Uterus (tissue), 4 donors: ENCODE results near the gene GLI2. TPM values are rescaled to one million over a fixed set of nuclear protein-coding genes. Genes with fewer than 3 reads are reported as not detected.

ENCODE experiments used
- DNase-seq, 2 donors: peaks; one replicate each; pipeline ENCODE4 v3.0.0-alpha.2; 2019 to 2020
- H3K27ac ChIP-seq, 2 donors: fragments of 200-600 bp; sonication (generic); 1 replicate in 1 of 2; 2 replicates in 1 of 2; pipeline ENCODE4 v1.5.1; 2016 to 2018
- H3K27me3 ChIP-seq, 2 donors: fragments of 200-600 bp; sonication (generic); one replicate each; pipeline ENCODE4 v1.5.1; 2018 to 2019; ENCODE audit warnings: control low read depth in 1 of 2
- H3K36me3 ChIP-seq, 2 donors: fragments of 200-600 bp; sonication (generic); one replicate each; pipeline ENCODE4 v1.5.1; 2019; ENCODE audit warnings: control low read depth in 1 of 2
- H3K4me1 ChIP-seq, 2 donors: fragments of 200-600 bp; sonication (generic); one replicate each; pipeline ENCODE4 v1.5.1; 2018 to 2019; ENCODE audit warnings: control low read depth in 1 of 2
- H3K4me3 ChIP-seq, 2 donors: fragments of 200-600 bp; sonication (generic); 1 replicate in 1 of 2; 2 replicates in 1 of 2; pipeline ENCODE4 v1.5.1; 2018 to 2019; ENCODE audit warnings: mild to moderate bottlenecking in 1 of 2
- H3K9me3 ChIP-seq, 2 donors: fragments of 200-600 bp; sonication (generic); one replicate each; pipeline ENCODE4 v1.5.1; 2019; ENCODE audit warnings: control low read depth in 1 of 2
- POLR2A ChIP-seq, 2 donors: fragments of 450-650 bp; IDR thresholded peaks; one replicate each; pipeline ENCODE4 v1.6.1; 2016; ENCODE audit warnings: antibody characterized with exemption in 2 of 2, mild to moderate bottlenecking in 1 of 2, moderate library complexity in 1 of 2
- intact Hi-C: fragments of 100-400 bp; cut with DNase I; formaldehyde crosslinking; loops from one replicate; pipeline ENCODE4 v1.15.1; 2023; ENCODE audit warnings: low total_unique reads
- total RNA-seq, 4 donors: library from RNA; depleted of rRNA in 3 of 4; stranded (reverse); fragments of >200 nt in 3 of 4; gene quantifications; one replicate each; pipeline versions ENCODE4 v1.1.0 to v1.2.4, GENCODE V29; 2014 to 2023
- TF ChIP-seq, protein P1 (sequence below), 4 experiments: fragments of 200-600 bp in 2 of 4; fragments of 450-650 bp in 2 of 4; sonication (generic) in 2 of 4; IDR thresholded peaks; one replicate each; pipeline ENCODE4 v1.5.1; 2016 to 2019; ENCODE audit warnings: antibody characterized with exemption in 4 of 4, mild to moderate bottlenecking in 2 of 4, moderate library complexity in 1 of 4
- donor health status: DM: yes; HTN: yes; CAD: no.

Gene GLI2
- total RNA-seq, 4 donors from 2014 or later, result 2.9 to 23.6 (median 12.9) TPM

- no peaks in the 10 kb centered on the region for H3K27me3 ChIP-seq
- no peak overlapping the region for H3K4me3 ChIP-seq
- TF ChIP-seq POLR2A (IDR thresholded peaks at IDR 0.05), result no peak
- TF ChIP-seq, protein P1, sequence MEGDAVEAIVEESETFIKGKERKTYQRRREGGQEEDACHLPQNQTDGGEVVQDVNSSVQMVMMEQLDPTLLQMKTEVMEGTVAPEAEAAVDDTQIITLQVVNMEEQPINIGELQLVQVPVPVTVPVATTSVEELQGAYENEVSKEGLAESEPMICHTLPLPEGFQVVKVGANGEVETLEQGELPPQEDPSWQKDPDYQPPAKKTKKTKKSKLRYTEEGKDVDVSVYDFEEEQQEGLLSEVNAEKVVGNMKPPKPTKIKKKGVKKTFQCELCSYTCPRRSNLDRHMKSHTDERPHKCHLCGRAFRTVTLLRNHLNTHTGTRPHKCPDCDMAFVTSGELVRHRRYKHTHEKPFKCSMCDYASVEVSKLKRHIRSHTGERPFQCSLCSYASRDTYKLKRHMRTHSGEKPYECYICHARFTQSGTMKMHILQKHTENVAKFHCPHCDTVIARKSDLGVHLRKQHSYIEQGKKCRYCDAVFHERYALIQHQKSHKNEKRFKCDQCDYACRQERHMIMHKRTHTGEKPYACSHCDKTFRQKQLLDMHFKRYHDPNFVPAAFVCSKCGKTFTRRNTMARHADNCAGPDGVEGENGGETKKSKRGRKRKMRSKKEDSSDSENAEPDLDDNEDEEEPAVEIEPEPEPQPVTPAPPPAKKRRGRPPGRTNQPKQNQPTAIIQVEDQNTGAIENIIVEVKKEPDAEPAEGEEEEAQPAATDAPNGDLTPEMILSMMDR (IDR thresholded peaks at IDR 0.05), result no peak
- intact Hi-C loops, result no loop called here
- no peaks in the 10 kb centered on the region for H3K9me3 ChIP-seq
- no peaks in the 10 kb centered on the region for H3K4me1 ChIP-seq
- no peaks in the 10 kb centered on the region for H3K36me3 ChIP-seq
- no peak overlapping the region for H3K27ac ChIP-seq
- DNase-seq, result no peak
Measured at GRCh38 chr2:120702801-120703200, 32.9 kb upstream of the GLI2 start.

DNA sequence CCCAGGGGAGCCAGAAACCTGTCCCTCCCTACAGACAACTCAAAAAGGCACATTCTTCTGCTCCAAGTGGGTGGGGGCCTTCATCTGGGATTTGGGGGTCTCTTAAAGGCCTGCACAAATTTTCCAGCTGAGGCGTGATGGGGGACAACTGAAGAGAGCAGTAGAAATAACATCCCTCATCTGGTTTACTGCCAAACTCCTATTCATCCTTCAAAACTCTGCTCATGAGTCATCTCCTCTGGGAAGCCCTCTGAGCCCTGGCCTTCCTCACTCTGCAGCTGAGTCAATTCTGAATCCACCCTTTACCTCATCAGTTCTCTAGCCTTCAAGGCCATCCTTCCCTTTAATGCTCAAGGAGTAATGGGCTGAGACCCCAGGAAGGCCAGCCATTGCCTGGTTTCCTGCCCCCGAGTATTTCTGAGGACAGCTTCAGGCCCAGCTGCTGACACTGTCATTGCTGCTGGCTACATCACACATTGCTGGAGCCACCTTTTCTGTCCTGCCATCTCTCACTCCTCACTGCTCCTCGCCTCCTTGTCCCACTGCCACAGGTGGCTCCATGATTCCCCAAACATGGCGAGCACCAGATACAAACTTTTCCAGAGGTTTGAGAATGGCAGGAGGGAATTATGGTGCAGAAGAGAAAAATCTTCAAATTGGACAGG lies 32.2 kb upstream of the GLI2 start:
- no peak for DNase-seq
- Histone ChIP-seq H3K4me1 (no peaks in the 10 kb centered on the region), H3K27me3 (no peaks in the 10 kb centered on the region), H3K4me3 (no peak overlapping the region), H3K27ac (no peak overlapping the region), H3K36me3 (no peaks in the 10 kb centered on the region), H3K9me3 (no peaks in the 10 kb centered on the region)
- intact Hi-C loops, result no loop called here
- TF ChIP-seq POLR2A (IDR thresholded peaks at IDR 0.05), result no peak
- TF ChIP-seq, protein P1 (IDR thresholded peaks at IDR 0.05), result no peak

GRCh38 chr2:120704696-120705095 lies 31.0 kb upstream of the GLI2 start:
- no peaks in the 10 kb centered on the region for H3K27me3 ChIP-seq
- H3K9me3 ChIP-seq, result no peaks in the 10 kb centered on the region
- no peak for TF ChIP-seq POLR2A (IDR thresholded peaks at IDR 0.05)
- TF ChIP-seq, protein P1 (IDR thresholded peaks at IDR 0.05), result no peak
- intact Hi-C loops, result no loop called here
- no peaks in the 10 kb centered on the region for H3K4me1 ChIP-seq
- no peak overlapping the region for H3K27ac ChIP-seq
- H3K36me3 ChIP-seq, result no peaks in the 10 kb centered on the region
- no peak for DNase-seq
- no peak overlapping the region for H3K4me3 ChIP-seq

DNA sequence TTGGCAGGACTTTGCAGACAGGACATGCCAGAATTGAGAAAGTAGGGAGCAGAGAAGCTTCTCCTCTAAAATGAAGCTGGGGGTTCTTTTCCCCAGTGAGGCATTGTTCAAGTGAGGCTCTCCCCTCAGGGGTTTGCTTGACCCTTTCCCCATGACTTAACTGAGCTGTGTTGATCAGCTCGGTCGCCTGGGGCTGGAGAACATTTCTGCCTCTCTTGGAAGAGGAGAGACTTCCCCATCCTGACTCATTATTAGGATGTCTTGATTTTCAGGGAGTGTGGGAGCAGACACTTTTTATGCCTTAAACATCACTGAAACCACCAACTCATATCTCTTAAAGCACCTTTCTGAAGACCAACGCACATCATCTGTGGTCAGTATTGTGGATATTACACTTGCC lies 27.9 kb upstream of the GLI2 start:
- H3K27me3 ChIP-seq, result no peaks in the 10 kb centered on the region
- intact Hi-C loops, result no loop called here
- no peak overlapping the region for H3K27ac ChIP-seq
- H3K9me3 ChIP-seq, result no peaks in the 10 kb centered on the region
- TF ChIP-seq POLR2A (IDR thresholded peaks at IDR 0.05), result no peak
- TF ChIP-seq, protein P1 (IDR thresholded peaks at IDR 0.05), result no peak
- H3K4me3 ChIP-seq, result no peak overlapping the region
- no peaks in the 10 kb centered on the region for H3K36me3 ChIP-seq
- DNase-seq, result no peak
- H3K4me1 ChIP-seq, result no peaks in the 10 kb centered on the region

DNA sequence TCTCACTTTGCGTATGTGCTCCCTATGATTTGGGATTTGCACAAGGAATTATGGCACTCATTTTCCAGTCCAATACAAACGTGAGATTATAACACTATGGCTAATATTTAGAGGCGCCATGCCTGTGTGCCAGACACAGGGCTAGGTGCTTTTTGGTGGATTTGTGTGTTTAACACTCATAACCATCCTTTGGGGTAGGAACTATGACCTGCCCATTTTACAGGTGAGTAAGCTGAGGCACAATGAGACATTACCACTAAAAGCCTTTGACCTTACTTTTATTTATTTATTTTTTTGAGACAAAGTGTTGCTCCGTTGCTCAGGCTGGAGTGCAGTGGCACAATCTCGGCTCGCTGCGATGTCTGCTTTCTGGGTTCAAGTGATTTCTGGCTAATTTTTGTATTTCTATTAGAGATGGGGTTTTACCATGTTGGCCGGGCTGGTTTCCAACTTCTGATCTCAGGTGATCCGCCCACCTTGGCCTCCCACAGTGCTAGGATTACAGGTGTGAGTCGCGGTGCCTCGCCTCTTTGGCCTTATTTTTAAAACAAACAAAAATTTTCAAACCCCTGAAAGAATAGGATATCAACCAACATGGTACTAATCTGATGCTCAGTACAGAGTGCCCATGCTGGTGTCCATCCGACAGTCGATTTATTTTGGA lies 26.6 kb upstream of the GLI2 start:
- H3K27me3 ChIP-seq, result no peaks in the 10 kb centered on the region
- H3K4me1 ChIP-seq, result no peaks in the 10 kb centered on the region
- no peaks in the 10 kb centered on the region for H3K9me3 ChIP-seq
- no peak overlapping the region for H3K27ac ChIP-seq
- no peak overlapping the region for H3K4me3 ChIP-seq
- H3K36me3 ChIP-seq, result no peaks in the 10 kb centered on the region
- intact Hi-C loops, result no loop called here
- TF ChIP-seq POLR2A (IDR thresholded peaks at IDR 0.05), result no peak
- TF ChIP-seq, protein P1 (IDR thresholded peaks at IDR 0.05), result no peak
- no peak for DNase-seq
